HepG2 (cell line): Measurements from ENCODE around the gene PID1. TPM values are rescaled to one million over a fixed set of nuclear protein-coding genes. Genes with fewer than 3 reads are reported as not detected.

Experiments
- ATAC-seq: fragments of 200-7000 bp; cut with Tn5 transposase; 3 replicates; pipeline ENCODE4 v1.9.1; 2020; ENCODE audit warnings: mild to moderate bottlenecking, moderate library complexity
- BruUV-seq: library from RNA; stranded (reverse); fragments of 400-500 nt; replicated peaks from 2 replicates; lab custom pipeline; 2021; lab: Mats Ljungman, UMichigan
- CTCF ChIA-PET: fragments of 300-600 bp; formaldehyde crosslinking; extraction: SDS; loops from one replicate; lab custom pipeline; 2021; ENCODE audit warnings: low total read pairs, inconsistent platforms, low intra/inter-chr PET ratio; lab: Yijun Ruan, JAX
- POLR2A ChIA-PET: fragments of 350-600 bp; sonication (Branson Sonifier 250); formaldehyde crosslinking; loops from one replicate; lab custom pipeline; 2020; ENCODE audit warnings: antibody characterized with exemption, inconsistent platforms; lab: Yijun Ruan, JAX
- DNase-seq: peaks from one replicate; pipeline ENCODE4 v3.0.0-alpha.2; 2015; ENCODE audit warnings: low spot score
- FAIRE-seq: peaks from 3 replicates; lab custom pipeline; 2011; peaks lifted over from hg19 to GRCh38; lab: Jason Lieb, UNC
- H2AFZ ChIP-seq: one replicate; pipeline ENCODE4 v1.6.1; 2011; ENCODE audit warnings: low read length, inconsistent platforms
- H3K27ac ChIP-seq: fragments of 300-600 bp; 3 replicates; pipeline ENCODE4 v1.8.0; 2011; ENCODE audit warnings: mixed run types, mild to moderate bottlenecking, mixed read lengths, low read length, inconsistent platforms; ENCODE audit not compliant: insufficient read depth; ENCODE audit errors: extremely low read length
- H3K27me3 ChIP-seq, 2 experiments: fragments of 200-600 bp in 1 of 2; 2 replicates in 1 of 2; 3 replicates in 1 of 2; pipeline versions ENCODE4 v1.6.0 to v1.8.0; 2011; ENCODE audit warnings: low read length in 2 of 2, mild to moderate bottlenecking in 2 of 2, moderate library complexity in 2 of 2, inconsistent platforms in 1 of 2; ENCODE audit not compliant: insufficient read depth in 2 of 2, control insufficient read depth in 1 of 2
- H3K36me3 ChIP-seq, 2 experiments: fragments of 200-600 bp in 1 of 2; replicated peaks in 1 of 2; 2 replicates in 1 of 2; 3 replicates in 1 of 2; pipeline versions ENCODE4 v1.5.1 to v1.8.0; 2011; ENCODE audit warnings: low read length in 2 of 2, inconsistent platforms in 1 of 2; ENCODE audit not compliant: insufficient read depth in 2 of 2, control insufficient read depth in 1 of 2
- H3K4me1 ChIP-seq: 2 replicates; pipeline ENCODE4 v1.5.1; 2012; ENCODE audit warnings: low read length, inconsistent platforms; ENCODE audit not compliant: insufficient read depth
- H3K4me2 ChIP-seq: 2 replicates; pipeline ENCODE4 v1.6.0; 2011; ENCODE audit warnings: low read depth, low read length, inconsistent platforms
- H3K4me3 ChIP-seq, 3 experiments: fragments of 200-600 bp in 1 of 3; sonication (generic), shearing (Covaris generic) in 1 of 3; replicated peaks in 1 of 3; 2 replicates each; pipeline ENCODE4 v1.5.1; 2011 to 2016; ENCODE audit warnings: low read length in 3 of 3, inconsistent platforms in 2 of 3, low read depth in 2 of 3, mild to moderate bottlenecking in 2 of 3, control low read depth in 1 of 3, mixed read lengths in 1 of 3; ENCODE audit not compliant: insufficient read depth in 1 of 3
- H3K79me2 ChIP-seq: one replicate; pipeline ENCODE4 v1.6.1; 2011; ENCODE audit warnings: low read length, inconsistent platforms; ENCODE audit not compliant: insufficient read depth
- H3K9ac ChIP-seq: 2 replicates; pipeline ENCODE4 v1.6.0; 2011; ENCODE audit warnings: mild to moderate bottlenecking, low read depth, low read length, inconsistent platforms; ENCODE audit not compliant: insufficient read depth
- H3K9me3 ChIP-seq: 2 replicates; pipeline ENCODE4 v1.5.1; 2012; ENCODE audit warnings: mild to moderate bottlenecking, low read length
- H4K20me1 ChIP-seq: 2 replicates; pipeline ENCODE4 v1.6.0; 2011; ENCODE audit warnings: inconsistent platforms, mild to moderate bottlenecking, low read length, moderate library complexity; ENCODE audit not compliant: insufficient read depth
- GZF1 ChIP-seq: sonication (generic); formaldehyde crosslinking; IDR thresholded peaks from 2 replicates; pipeline ENCODE4 v1.5.1; 2020; ENCODE audit warnings: mild to moderate bottlenecking, missing genetic modification reagents
- KLF12 ChIP-seq: sonication (generic); formaldehyde crosslinking; IDR thresholded peaks from 2 replicates; pipeline ENCODE4 v1.4.0; 2020; ENCODE audit warnings: missing genetic modification reagents, borderline replicate concordance
- TSC22D2 ChIP-seq: sonication (generic); formaldehyde crosslinking; IDR thresholded peaks from 2 replicates; pipeline ENCODE4 v1.5.1; 2020; ENCODE audit warnings: missing genetic modification reagents, mild to moderate bottlenecking, borderline replicate concordance
- ZKSCAN5 ChIP-seq: sonication (generic); formaldehyde crosslinking; IDR thresholded peaks from 2 replicates; pipeline ENCODE4 v1.5.1; 2020; ENCODE audit warnings: mild to moderate bottlenecking, missing genetic modification reagents
- ZNF264 ChIP-seq: sonication (generic); formaldehyde crosslinking; IDR thresholded peaks from 2 replicates; pipeline ENCODE4 v1.4.0; 2020; ENCODE audit warnings: missing genetic modification reagents
- ZNF441 ChIP-seq: sonication (generic); formaldehyde crosslinking; IDR thresholded peaks from 2 replicates; pipeline ENCODE4 v1.7.0; 2021; ENCODE audit warnings: missing genetic modification reagents, borderline replicate concordance
- ZNF546 ChIP-seq: sonication (generic); formaldehyde crosslinking; conservative IDR thresholded peaks from 2 replicates; pipeline ENCODE4 v1.8.1; 2023; ENCODE audit warnings: mild to moderate bottlenecking, missing genetic modification reagents
- ZNF558 ChIP-seq: sonication (generic); formaldehyde crosslinking; IDR thresholded peaks from 2 replicates; pipeline ENCODE4 v1.9.0; 2022; ENCODE audit warnings: mild to moderate bottlenecking, missing genetic modification reagents, borderline replicate concordance
- ZNF792 ChIP-seq: IDR thresholded peaks from 2 replicates; pipeline ENCODE4 v1.6.1; 2016
- WGBS: methylation state at CpG from one replicate; pipeline ENCODE4 v1.1.6; 2017; ENCODE audit warnings: low lambda C conversion rate; 5-methylcytosine and 5-hydroxymethylcytosine counted together
- in situ Hi-C: cut with HindIII; loops from 2 replicates; pipeline ENCODE4 v1.10.0; 2017; ENCODE audit warnings: low pct_unique_long_range_greater_than_20kb; ENCODE audit not compliant: extremely low pct_ligation_motif_present
- intact Hi-C: fragments of 100-400 bp; cut with micrococcal nuclease; formaldehyde crosslinking; loops from one replicate; pipeline ENCODE4 v1.10.0; 2022; ENCODE audit not compliant: unreplicated experiment
- polyA plus RNA-seq, 8 experiments: library from polyadenylated mRNA; depleted of rRNA in 3 of 8; stranded (reverse) in 7 of 8; unstranded in 1 of 8; fragments of >200 nt; fragmentation: Illumina TruSeq in 4 of 8; extraction: Trizol in 4 of 8; gene quantifications; 2 replicates each; pipeline versions ENCODE4 v1.2.1 to v1.2.3, GENCODE V29; 2011 to 2016; ENCODE audit warnings: low read depth in 4 of 8, missing spikeins in 1 of 8, mixed read lengths in 1 of 8; ENCODE audit not compliant: insufficient read depth in 1 of 8
- total RNA-seq, 5 experiments: library from RNA; depleted of rRNA; stranded (reverse); fragments of >200 nt; fragmentation: Illumina TruSeq; extraction: Trizol; gene quantifications; 2 replicates each; pipeline ENCODE4 v1.2.3, GENCODE V29; 2016; ENCODE audit warnings: low read depth in 1 of 5
- TF ChIP-seq, protein P1 (sequence below): sonication (generic); formaldehyde crosslinking; IDR thresholded peaks from 2 replicates; pipeline ENCODE4 v1.8.1; 2023; ENCODE audit warnings: mild to moderate bottlenecking, missing genetic modification reagents
- TF ChIP-seq, protein P2 (sequence below): IDR thresholded peaks from 2 replicates; pipeline ENCODE4 v1.6.1; 2012; ENCODE audit warnings: low read depth, low read length, improper control_type of control experiment
- TF ChIP-seq, protein P3 (sequence below): sonication (generic); formaldehyde crosslinking; IDR thresholded peaks from 2 replicates; pipeline ENCODE4 v1.5.0; 2020; ENCODE audit warnings: mild to moderate bottlenecking, missing genetic modification reagents, borderline replicate concordance

The PID1 gene
- total and polyA plus RNA-seq, 2 of the 13 experiments (the other 11 are each of a cell fraction or from before 2014, with no cell fraction given) = 0.15 to 0.18 TPM

DNA sequence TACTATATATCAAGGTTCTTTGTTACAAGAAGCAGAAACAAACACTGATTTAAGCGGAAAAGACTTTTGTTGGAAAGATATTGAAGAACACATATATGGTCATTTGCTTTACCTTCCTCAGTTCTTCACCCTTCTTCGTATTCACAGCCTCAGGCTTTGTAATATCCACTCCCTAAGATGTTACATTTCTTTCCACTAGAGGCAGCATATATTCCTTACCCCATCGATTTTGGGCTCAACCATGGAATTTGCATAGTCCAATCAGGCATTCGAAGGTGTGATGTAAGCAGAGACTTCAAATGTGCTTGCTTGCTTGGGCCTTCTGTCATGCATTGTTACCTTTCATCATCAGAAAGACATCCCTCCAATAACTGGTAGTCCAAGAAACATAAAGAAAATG lies 287.4 kb downstream of the PID1 start:
- ChIA-PET CTCF (no interaction called here), POLR2A (no interaction called here)
- no peak for ATAC-seq

More for the DNA sequence above, 287.4 kb downstream of the PID1 start:
- intact Hi-C loops (no loop called here), in situ Hi-C loops (no loop called here)
- FAIRE-seq (no peak), DNase-seq (no peak)
- no peak overlapping the region for H2AFZ ChIP-seq
- no peaks in the 10 kb centered on the region for H3K79me2 ChIP-seq
- H3K4me1 ChIP-seq = no peaks in the 10 kb centered on the region
- no peaks in the 10 kb centered on the region for H4K20me1 ChIP-seq
- no TSS peak for BruUV-seq
- H3K4me2 ChIP-seq = no peak overlapping the region
- H3K4me3 ChIP-seq = no peak overlapping the region
- H3K27ac ChIP-seq = no peak overlapping the region
- no peak overlapping the region for H3K9ac ChIP-seq
- peaks cover 98% of the 10 kb centered on the region for H3K9me3 ChIP-seq
- no peaks in the 10 kb centered on the region for H3K36me3 ChIP-seq
- WGBS = 13% methylated on average over 4 of the region's 4 CpGs
- no peaks in the 10 kb centered on the region for H3K27me3 ChIP-seq
- TF ChIP-seq GZF1 = no peak
- TF ChIP-seq ZNF792 (CRISPR knock-in tag) = no peak
- TF ChIP-seq, protein P1, sequence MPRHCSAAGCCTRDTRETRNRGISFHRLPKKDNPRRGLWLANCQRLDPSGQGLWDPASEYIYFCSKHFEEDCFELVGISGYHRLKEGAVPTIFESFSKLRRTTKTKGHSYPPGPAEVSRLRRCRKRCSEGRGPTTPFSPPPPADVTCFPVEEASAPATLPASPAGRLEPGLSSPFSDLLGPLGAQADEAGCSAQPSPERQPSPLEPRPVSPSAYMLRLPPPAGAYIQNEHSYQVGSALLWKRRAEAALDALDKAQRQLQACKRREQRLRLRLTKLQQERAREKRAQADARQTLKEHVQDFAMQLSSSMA (CRISPR knock-in tag) = no peak
- TF ChIP-seq, protein P2, sequence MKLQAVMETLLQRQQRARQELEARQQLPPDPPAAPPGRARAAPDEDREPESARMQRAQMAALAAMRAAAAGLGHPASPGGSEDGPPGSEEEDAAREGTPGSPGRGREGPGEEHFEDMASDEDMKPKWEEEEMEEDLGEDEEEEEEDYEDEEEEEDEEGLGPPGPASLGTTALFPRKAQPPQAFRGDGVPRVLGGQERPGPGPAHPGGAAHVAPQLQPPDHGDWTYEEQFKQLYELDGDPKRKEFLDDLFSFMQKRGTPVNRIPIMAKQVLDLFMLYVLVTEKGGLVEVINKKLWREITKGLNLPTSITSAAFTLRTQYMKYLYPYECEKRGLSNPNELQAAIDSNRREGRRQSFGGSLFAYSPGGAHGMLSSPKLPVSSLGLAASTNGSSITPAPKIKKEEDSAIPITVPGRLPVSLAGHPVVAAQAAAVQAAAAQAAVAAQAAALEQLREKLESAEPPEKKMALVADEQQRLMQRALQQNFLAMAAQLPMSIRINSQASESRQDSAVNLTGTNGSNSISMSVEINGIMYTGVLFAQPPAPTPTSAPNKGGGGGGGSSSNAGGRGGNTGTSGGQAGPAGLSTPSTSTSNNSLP = no peak
- no peak for TF ChIP-seq ZNF546 (CRISPR knock-in tag)
- no peak for TF ChIP-seq TSC22D2 (CRISPR knock-in tag)
- TF ChIP-seq, protein P3, sequence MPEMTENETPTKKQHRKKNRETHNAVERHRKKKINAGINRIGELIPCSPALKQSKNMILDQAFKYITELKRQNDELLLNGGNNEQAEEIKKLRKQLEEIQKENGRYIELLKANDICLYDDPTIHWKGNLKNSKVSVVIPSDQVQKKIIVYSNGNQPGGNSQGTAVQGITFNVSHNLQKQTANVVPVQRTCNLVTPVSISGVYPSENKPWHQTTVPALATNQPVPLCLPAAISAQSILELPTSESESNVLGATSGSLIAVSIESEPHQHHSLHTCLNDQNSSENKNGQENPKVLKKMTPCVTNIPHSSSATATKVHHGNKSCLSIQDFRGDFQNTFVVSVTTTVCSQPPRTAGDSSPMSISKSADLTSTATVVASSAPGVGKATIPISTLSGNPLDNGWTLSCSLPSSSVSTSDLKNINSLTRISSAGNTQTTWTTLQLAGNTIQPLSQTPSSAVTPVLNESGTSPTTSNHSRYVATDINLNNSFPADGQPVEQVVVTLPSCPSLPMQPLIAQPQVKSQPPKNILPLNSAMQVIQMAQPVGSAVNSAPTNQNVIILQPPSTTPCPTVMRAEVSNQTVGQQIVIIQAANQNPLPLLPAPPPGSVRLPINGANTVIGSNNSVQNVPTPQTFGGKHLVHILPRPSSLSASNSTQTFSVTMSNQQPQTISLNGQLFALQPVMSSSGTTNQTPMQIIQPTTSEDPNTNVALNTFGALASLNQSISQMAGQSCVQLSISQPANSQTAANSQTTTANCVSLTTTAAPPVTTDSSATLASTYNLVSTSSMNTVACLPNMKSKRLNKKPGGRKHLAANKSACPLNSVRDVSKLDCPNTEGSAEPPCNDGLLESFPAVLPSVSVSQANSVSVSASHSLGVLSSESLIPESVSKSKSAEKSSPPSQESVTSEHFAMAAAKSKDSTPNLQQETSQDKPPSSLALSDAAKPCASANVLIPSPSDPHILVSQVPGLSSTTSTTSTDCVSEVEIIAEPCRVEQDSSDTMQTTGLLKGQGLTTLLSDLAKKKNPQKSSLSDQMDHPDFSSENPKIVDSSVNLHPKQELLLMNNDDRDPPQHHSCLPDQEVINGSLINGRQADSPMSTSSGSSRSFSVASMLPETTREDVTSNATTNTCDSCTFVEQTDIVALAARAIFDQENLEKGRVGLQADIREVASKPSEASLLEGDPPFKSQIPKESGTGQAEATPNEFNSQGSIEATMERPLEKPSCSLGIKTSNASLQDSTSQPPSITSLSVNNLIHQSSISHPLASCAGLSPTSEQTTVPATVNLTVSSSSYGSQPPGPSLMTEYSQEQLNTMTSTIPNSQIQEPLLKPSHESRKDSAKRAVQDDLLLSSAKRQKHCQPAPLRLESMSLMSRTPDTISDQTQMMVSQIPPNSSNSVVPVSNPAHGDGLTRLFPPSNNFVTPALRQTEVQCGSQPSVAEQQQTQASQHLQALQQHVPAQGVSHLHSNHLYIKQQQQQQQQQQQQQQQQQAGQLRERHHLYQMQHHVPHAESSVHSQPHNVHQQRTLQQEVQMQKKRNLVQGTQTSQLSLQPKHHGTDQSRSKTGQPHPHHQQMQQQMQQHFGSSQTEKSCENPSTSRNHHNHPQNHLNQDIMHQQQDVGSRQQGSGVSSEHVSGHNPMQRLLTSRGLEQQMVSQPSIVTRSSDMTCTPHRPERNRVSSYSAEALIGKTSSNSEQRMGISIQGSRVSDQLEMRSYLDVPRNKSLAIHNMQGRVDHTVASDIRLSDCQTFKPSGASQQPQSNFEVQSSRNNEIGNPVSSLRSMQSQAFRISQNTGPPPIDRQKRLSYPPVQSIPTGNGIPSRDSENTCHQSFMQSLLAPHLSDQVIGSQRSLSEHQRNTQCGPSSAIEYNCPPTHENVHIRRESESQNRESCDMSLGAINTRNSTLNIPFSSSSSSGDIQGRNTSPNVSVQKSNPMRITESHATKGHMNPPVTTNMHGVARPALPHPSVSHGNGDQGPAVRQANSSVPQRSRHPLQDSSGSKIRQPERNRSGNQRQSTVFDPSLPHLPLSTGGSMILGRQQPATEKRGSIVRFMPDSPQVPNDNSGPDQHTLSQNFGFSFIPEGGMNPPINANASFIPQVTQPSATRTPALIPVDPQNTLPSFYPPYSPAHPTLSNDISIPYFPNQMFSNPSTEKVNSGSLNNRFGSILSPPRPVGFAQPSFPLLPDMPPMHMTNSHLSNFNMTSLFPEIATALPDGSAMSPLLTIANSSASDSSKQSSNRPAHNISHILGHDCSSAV = no peak
- no peak for TF ChIP-seq ZNF264
- TF ChIP-seq KLF12 (CRISPR knock-in tag) = no peak
- TF ChIP-seq ZKSCAN5 = no peak
- TF ChIP-seq ZNF558 (CRISPR knock-in tag) = no peak
- TF ChIP-seq ZNF441 (CRISPR knock-in tag) = no peak
